ENCODE measurements around the gene TRAF3.
A peak's percentile ranks its signal among the peaks of the same experiment; 100 is the strongest.

Gene TRAF3

GRCh38 chr14:102776761-102777710 lies at the start of gene TRAF3:
Gene TRAF3, plus strand, starts transcription at chr14:102777449. Its CDS starts 92,753 bp downstream, at chr14:102870202.
- peak; percentile 23 for DNase-seq

- DNase-seq, result no peak
Measured at GRCh38 chr14:102728501-102728900, 48.7 kb upstream of the TRAF3 start.

- no peak for DNase-seq
Measured at GRCh38 chr14:102729268-102729667, 48.0 kb upstream of the TRAF3 start.

GRCh38 chr14:102729825-102730224 lies 47.4 kb upstream of the TRAF3 start:
- DNase-seq, result no peak

GRCh38 chr14:102731101-102731870 lies 46.0 kb upstream of the TRAF3 start:
- DNase-seq, result no peak

GRCh38 chr14:102731871-102732800 lies 45.1 kb upstream of the TRAF3 start:
- no peak for DNase-seq

- no peak for DNase-seq
Measured at GRCh38 chr14:102732924-102733323, 44.3 kb upstream of the TRAF3 start.

GRCh38 chr14:102733326-102733725 lies 43.9 kb upstream of the TRAF3 start:
- DNase-seq, result no peak

- DNase-seq, result no peak
Measured at GRCh38 chr14:102734436-102734835, 42.8 kb upstream of the TRAF3 start.

- no peak for DNase-seq
Measured at GRCh38 chr14:102736956-102737355, 40.3 kb upstream of the TRAF3 start.

GRCh38 chr14:102737402-102738372 lies 39.6 kb upstream of the TRAF3 start:
- no peak for DNase-seq

- DNase-seq, result no peak
Measured at GRCh38 chr14:102738373-102739189, 38.7 kb upstream of the TRAF3 start.

GRCh38 chr14:102739190-102739469 lies 38.1 kb upstream of the TRAF3 start:
- DNase-seq, result no peak

GRCh38 chr14:102746634-102747438 lies 30.4 kb upstream of the TRAF3 start:
- no peak for DNase-seq

- no peak for DNase-seq
Measured at GRCh38 chr14:102748806-102749205, 28.4 kb upstream of the TRAF3 start.

GRCh38 chr14:102749393-102750305 lies 27.6 kb upstream of the TRAF3 start:
- DNase-seq, result peak; percentile 20

GRCh38 chr14:102750376-102750775 lies 26.9 kb upstream of the TRAF3 start:
- no peak for DNase-seq

- DNase-seq, result peak; percentile 36
Measured at GRCh38 chr14:102751088-102751487, 26.2 kb upstream of the TRAF3 start.

Measured in NCI-H2171 (cell line).